Suprapubic skin (tissue), 4 donors: ENCODE data around the gene GNL2.

Experiments used
- CTCF ChIP-seq, 2 donors: fragments of 200-600 bp in 1 of 2; fragments of 450-650 bp in 1 of 2; sonication (generic) in 1 of 2; IDR thresholded peaks; one replicate each; pipeline ENCODE4 v1.5.1; 2016 to 2019; ENCODE audit warnings: antibody characterized with exemption in 2 of 2, mild to moderate bottlenecking in 1 of 2, moderate library complexity in 1 of 2
- EP300 ChIP-seq: sonication (generic); formaldehyde crosslinking; IDR thresholded peaks from one replicate; pipeline ENCODE4 v1.6.1; 2017; ENCODE audit warnings: antibody characterized with exemption
- POLR2A ChIP-seq, 2 donors: fragments of 450-650 bp; IDR thresholded peaks; one replicate each; pipeline ENCODE4 v1.6.1; 2017; ENCODE audit warnings: antibody characterized with exemption in 2 of 2, mild to moderate bottlenecking in 2 of 2, moderate library complexity in 2 of 2
- POLR2AphosphoS5 ChIP-seq, 3 donors: sonication (generic); formaldehyde crosslinking; IDR thresholded peaks; one replicate each; pipeline ENCODE4 v1.6.1; 2017; ENCODE audit warnings: antibody characterized with exemption in 3 of 3

GRCh38 chr1:37593726-37594125 is 2.0 kb downstream of the GNL2 start:
- TF ChIP-seq CTCF (IDR thresholded peaks at IDR 0.05) (no peak), POLR2AphosphoS5 (IDR thresholded peaks at IDR 0.05) (no peak), POLR2A (IDR thresholded peaks at IDR 0.05) (no peak), EP300 (no peak)
